Psoas muscle (tissue), 8 donors: ENCODE data around the gene ISOC2. TPM values are rescaled to one million over a fixed set of nuclear protein-coding genes. Genes with fewer than 3 reads are reported as not detected.

Experiments used
- ATAC-seq, 4 donors: fragments of 200-7000 bp; cut with Tn5 transposase; one replicate each; pipeline ENCODE4 v1.9.1; 2020; ENCODE audit warnings: moderate library complexity in 3 of 4, mild to moderate bottlenecking in 2 of 4
- DNase-seq, 2 donors: peaks; one replicate each; pipeline ENCODE4 v3.0.0-alpha.2; 2020
- H3K27ac ChIP-seq: fragments of 200-600 bp; one replicate; pipeline ENCODE4 v1.8.0; 2022
- H3K27me3 ChIP-seq, 3 donors: fragments of 200-600 bp in 1 of 3; one replicate each; pipeline versions ENCODE4 v1.6.1 to v1.8.0; 2013 to 2022; ENCODE audit warnings: low read length in 2 of 3, mild to moderate bottlenecking in 2 of 3, moderate library complexity in 1 of 3; ENCODE audit not compliant: insufficient read depth in 3 of 3
- H3K36me3 ChIP-seq, 2 donors: fragments of 200-600 bp in 1 of 2; one replicate each; pipeline versions ENCODE4 v1.6.1 to v1.8.0; 2013 to 2022; ENCODE audit warnings: low read depth in 1 of 2, mild to moderate bottlenecking in 1 of 2, moderate library complexity in 1 of 2; ENCODE audit not compliant: insufficient read depth in 1 of 2
- H3K4me1 ChIP-seq: fragments of 200-600 bp; one replicate; pipeline ENCODE4 v1.8.0; 2022
- H3K4me3 ChIP-seq: fragments of 200-600 bp; one replicate; pipeline ENCODE4 v1.8.0; 2022; ENCODE audit warnings: mild to moderate bottlenecking
- H3K9me3 ChIP-seq: fragments of 200-600 bp; one replicate; pipeline ENCODE4 v1.8.0; 2022
- CTCF ChIP-seq: fragments of 200-600 bp; IDR thresholded peaks from one replicate; pipeline ENCODE4 v1.8.0; 2022; ENCODE audit warnings: antibody characterized with exemption
- WGBS, 3 donors: extraction: QIAGEN DNeasy Blood & Tissue Kit; methylation state at CpG; one replicate each; pipeline versions ENCODE4 v1.1.6 to v1.1.7; 2013; 5-methylcytosine and 5-hydroxymethylcytosine counted together
- intact Hi-C, 2 donors: fragments of 100-400 bp; cut with DNase I; formaldehyde crosslinking; loops; one replicate each; pipeline versions ENCODE4 v1.11.0 to v1.14.2; 2022
- polyA plus RNA-seq, 3 donors: library from polyadenylated mRNA; stranded (reverse); fragments of 200-250 nt; gene quantifications; one replicate each; pipeline ENCODE4 v1.2.3, GENCODE V29; 2013
- total RNA-seq, 4 donors: library from RNA; stranded (reverse); fragmentation: NEBNext Ultra II Directional in 2 of 4; extraction: Animal tissue kit (Norgen Biotek cat#: 25700) in 2 of 4; gene quantifications; one replicate each; pipeline versions ENCODE4 v1.2.1 to v1.2.4, GENCODE V29; 2021 to 2023
- donor health status: healthy with polysubstance abuse.
- donor health status: DM: no; HTN: no; CAD: no; lungs with moderate emphysema.
- donor health status: Bipolar disorder and iron deficiency.
- donor health status: healthy.
- donor health status: DM: yes; HTN: yes; CAD: no.
- donor health status: DM: no; HTN: no; CAD: no.
- donor health status: DM: no; HTN: no; CAD: no.
- donor health status: DM: yes; HTN: yes; CAD: no.

Gene ISOC2
- total and polyA plus RNA-seq, 7 donors, result 32.0 to 177 (median 78.0) TPM

GRCh38 chr19:55493645-55494171, 32.3 kb upstream of the ISOC2 start:
- peaks cover 0 to 1% of the 10 kb centered on the region in 2 donors for H3K36me3 ChIP-seq
- 57 to 60% (median 58%) methylated on average over 27 to 38 of the region's 38 CpGs for WGBS, 3 donors
- ATAC-seq (peak in 1 of 4 donors; percentile 3), DNase-seq (peak in 1 of 2 donors; percentile 54)
- H3K9me3 ChIP-seq, result no peaks in the 10 kb centered on the region
- TF ChIP-seq CTCF, result no peak
- peaks cover 0 to 7% (median 5%) of the 10 kb centered on the region in 3 donors for H3K27me3 ChIP-seq
- intact Hi-C loops, result no loop called here
- H3K27ac ChIP-seq, result peak overlapping the region; percentile 46
- H3K4me1 ChIP-seq, result no peaks in the 10 kb centered on the region
- peak overlapping the region; percentile 52 for H3K4me3 ChIP-seq

- Histone ChIP-seq H3K36me3 (no peaks in the 10 kb centered on the region), H3K9me3 (no peaks in the 10 kb centered on the region), H3K4me1 (no peaks in the 10 kb centered on the region), H3K27me3 (peaks cover 0 to 7% (median 5%) of the 10 kb centered on the region in 3 donors), H3K27ac (peak overlapping the region; percentile 46), H3K4me3 (peak overlapping the region; percentile 52)
- TF ChIP-seq CTCF, result no peak
- ATAC-seq (no peak), DNase-seq (no peak)
- intact Hi-C loops, result no loop called here
- WGBS, 3 donors, result 38 to 48% (median 42%) methylated on average over 17 to 18 of the region's 18 CpGs
These were observed 31.7 kb upstream of the ISOC2 start for GRCh38 chr19:55493052-55493644.

- 37 to 41% (median 39%) methylated on average over 12 of the region's 12 CpGs for WGBS, 3 donors
- H3K4me3 ChIP-seq, result no peak overlapping the region
- no peak overlapping the region for H3K27ac ChIP-seq
- H3K36me3 ChIP-seq, result no peaks in the 10 kb centered on the region
- intact Hi-C loops, result no loop called here
- H3K4me1 ChIP-seq, result no peaks in the 10 kb centered on the region
- no peak for TF ChIP-seq CTCF
- H3K27me3 ChIP-seq, result peaks cover 0 to 7% (median 5%) of the 10 kb centered on the region in 3 donors
- no peaks in the 10 kb centered on the region for H3K9me3 ChIP-seq
- ATAC-seq (no peak), DNase-seq (no peak)
These were observed 31.0 kb upstream of the ISOC2 start for GRCh38 chr19:55492362-55492944.

GRCh38 chr19:55491546-55492360, 30.3 kb upstream of the ISOC2 start:
- intact Hi-C loops, result no loop called here
- Histone ChIP-seq H3K36me3 (no peaks in the 10 kb centered on the region), H3K4me1 (no peaks in the 10 kb centered on the region), H3K27ac (no peak overlapping the region), H3K4me3 (no peak overlapping the region), H3K27me3 (peaks cover 0 to 7% (median 5%) of the 10 kb centered on the region in 3 donors), H3K9me3 (no peaks in the 10 kb centered on the region)
- TF ChIP-seq CTCF, result no peak
- no peak for ATAC-seq
- DNase-seq, result no peak
- WGBS, 3 donors, result 65 to 69% (median 68%) methylated on average over 24 of the region's 24 CpGs
